ENCODE results near the gene VAMP5.

VAMP5 gene

GRCh38 chr2:85584354-85584856, at the start of gene VAMP5:
TSS of gene VAMP5 (plus strand) at chr2:85584431. CDS start at chr2:85584491, 60 bp downstream.
- DNase-seq (ENCODE audit: low spot score): no peak

- no peak for DNase-seq (ENCODE audit: low spot score)
These were observed 49.4 kb upstream of the VAMP5 start for GRCh38 chr2:85534881-85535280.

GRCh38 chr2:85536479-85536878, 47.8 kb upstream of the VAMP5 start:
- DNase-seq (ENCODE audit: low spot score): no peak

- peak; percentile 54 for DNase-seq (ENCODE audit: low spot score)
These were observed 46.4 kb upstream of the VAMP5 start for GRCh38 chr2:85537600-85538506.

GRCh38 chr2:85538507-85539360, 45.5 kb upstream of the VAMP5 start, which contains the start of gene MAT2A:
TSS of gene MAT2A (plus strand) at chr2:85539168. CDS start at chr2:85539288, 120 bp downstream.
- DNase-seq (ENCODE audit: low spot score): peak; percentile 91

- DNase-seq (ENCODE audit: low spot score): peak; percentile 61
These were observed 44.7 kb upstream of the VAMP5 start for GRCh38 chr2:85539361-85540132.

- DNase-seq (ENCODE audit: low spot score): no peak
These were observed 44.0 kb upstream of the VAMP5 start for GRCh38 chr2:85540133-85540648.

GRCh38 chr2:85541262-85541661, 43.0 kb upstream of the VAMP5 start:
- no peak for DNase-seq (ENCODE audit: low spot score)

GRCh38 chr2:85541753-85542457, 42.3 kb upstream of the VAMP5 start:
- DNase-seq (ENCODE audit: low spot score): no peak

- no peak for DNase-seq (ENCODE audit: low spot score)
These were observed 41.5 kb upstream of the VAMP5 start for GRCh38 chr2:85542777-85543176.

- peak; percentile 36 for DNase-seq (ENCODE audit: low spot score)
These were observed 40.0 kb upstream of the VAMP5 start for GRCh38 chr2:85544254-85544691.

- DNase-seq (ENCODE audit: low spot score): peak; percentile 46
These were observed 39.1 kb upstream of the VAMP5 start for GRCh38 chr2:85544915-85545779.

- DNase-seq (ENCODE audit: low spot score): peak; percentile 53
These were observed 38.4 kb upstream of the VAMP5 start for GRCh38 chr2:85545780-85546240.

- peak; percentile 59 for DNase-seq (ENCODE audit: low spot score)
These were observed 37.0 kb upstream of the VAMP5 start for GRCh38 chr2:85547089-85547858.

GRCh38 chr2:85547859-85548607, 36.2 kb upstream of the VAMP5 start:
- DNase-seq (ENCODE audit: low spot score): peak; percentile 38

- DNase-seq (ENCODE audit: low spot score): no peak
These were observed 35.7 kb upstream of the VAMP5 start for GRCh38 chr2:85548608-85548900.

- DNase-seq (ENCODE audit: low spot score): peak; percentile 25
These were observed 35.1 kb upstream of the VAMP5 start for GRCh38 chr2:85549095-85549494.

GRCh38 chr2:85549826-85550225, 34.4 kb upstream of the VAMP5 start:
- DNase-seq (ENCODE audit: low spot score): no peak

Measured in NAMALWA (cell line).